ENCODE data around the gene GYG2.

The GYG2 gene

DNA sequence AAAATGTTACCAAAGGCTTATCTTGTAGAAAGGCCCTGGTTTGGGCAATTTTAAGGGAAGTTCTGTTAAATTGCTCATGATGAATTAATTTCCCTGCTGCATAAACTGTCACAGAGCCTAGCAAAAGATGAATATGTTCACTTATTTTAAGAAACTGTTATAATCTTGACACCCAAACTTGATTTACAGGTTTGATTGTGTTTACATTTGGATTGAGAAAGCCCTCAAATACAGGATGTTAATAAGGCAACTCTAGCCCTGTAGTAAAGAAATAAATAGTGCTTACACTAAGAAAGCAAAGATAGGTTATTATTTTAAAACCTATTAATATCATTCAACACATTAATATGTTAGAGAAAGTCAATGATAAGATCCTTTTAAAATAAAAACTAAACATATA, 18.3 kb downstream of the GYG2 start:
- no peak for DNase-seq (ENCODE audit: low spot score)
- TF ChIP-seq, protein P1, sequence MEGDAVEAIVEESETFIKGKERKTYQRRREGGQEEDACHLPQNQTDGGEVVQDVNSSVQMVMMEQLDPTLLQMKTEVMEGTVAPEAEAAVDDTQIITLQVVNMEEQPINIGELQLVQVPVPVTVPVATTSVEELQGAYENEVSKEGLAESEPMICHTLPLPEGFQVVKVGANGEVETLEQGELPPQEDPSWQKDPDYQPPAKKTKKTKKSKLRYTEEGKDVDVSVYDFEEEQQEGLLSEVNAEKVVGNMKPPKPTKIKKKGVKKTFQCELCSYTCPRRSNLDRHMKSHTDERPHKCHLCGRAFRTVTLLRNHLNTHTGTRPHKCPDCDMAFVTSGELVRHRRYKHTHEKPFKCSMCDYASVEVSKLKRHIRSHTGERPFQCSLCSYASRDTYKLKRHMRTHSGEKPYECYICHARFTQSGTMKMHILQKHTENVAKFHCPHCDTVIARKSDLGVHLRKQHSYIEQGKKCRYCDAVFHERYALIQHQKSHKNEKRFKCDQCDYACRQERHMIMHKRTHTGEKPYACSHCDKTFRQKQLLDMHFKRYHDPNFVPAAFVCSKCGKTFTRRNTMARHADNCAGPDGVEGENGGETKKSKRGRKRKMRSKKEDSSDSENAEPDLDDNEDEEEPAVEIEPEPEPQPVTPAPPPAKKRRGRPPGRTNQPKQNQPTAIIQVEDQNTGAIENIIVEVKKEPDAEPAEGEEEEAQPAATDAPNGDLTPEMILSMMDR (IDR thresholded peaks at IDR 0.05; ENCODE audit: extremely low read depth, missing control alignments) = no peak

DNA sequence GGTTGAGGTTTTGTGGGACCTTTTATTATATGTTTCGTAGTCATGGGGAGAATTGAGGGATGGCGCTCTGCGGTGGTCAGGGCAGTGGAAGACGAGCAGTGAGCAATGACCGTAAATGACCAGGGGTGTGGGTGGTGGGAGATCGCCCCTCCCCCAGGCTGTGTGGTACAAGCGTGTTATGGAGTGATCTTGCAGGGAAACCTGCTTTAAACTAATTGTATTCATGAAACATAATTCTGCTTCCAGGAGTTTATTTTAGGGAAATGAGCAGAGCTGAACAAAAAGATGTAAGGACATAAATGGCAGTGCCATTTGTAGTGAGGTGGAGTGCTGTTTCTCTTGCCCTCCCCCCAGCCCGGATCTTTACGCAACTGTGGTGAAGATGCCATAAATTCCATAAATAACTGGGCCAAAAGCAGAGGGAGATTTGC, 20.2 kb downstream of the GYG2 start:
- TF ChIP-seq, protein P1 (IDR thresholded peaks at IDR 0.05; ENCODE audit: extremely low read depth, missing control alignments) = no peak
- no peak for DNase-seq (ENCODE audit: low spot score)

DNA sequence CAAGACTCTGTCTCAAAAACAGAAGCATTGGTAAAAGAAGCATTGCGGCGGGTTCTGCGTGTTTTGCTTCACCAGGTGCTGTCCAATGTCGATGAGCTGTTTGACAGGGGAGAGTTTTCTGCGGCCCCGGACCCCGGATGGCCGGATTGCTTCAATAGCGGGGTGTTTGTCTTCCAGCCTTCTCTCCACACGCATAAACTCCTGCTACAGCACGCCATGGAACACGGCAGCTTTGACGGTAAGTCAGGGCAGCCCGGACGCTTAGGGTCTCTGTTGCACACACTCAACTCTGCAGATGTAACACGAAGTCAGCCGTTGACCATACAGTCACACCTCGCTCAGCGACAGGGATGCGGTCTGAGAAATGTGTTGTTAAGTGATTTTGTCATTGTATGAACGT, 26.2 kb downstream of the GYG2 start:
- TF ChIP-seq, protein P1 (IDR thresholded peaks at IDR 0.05; ENCODE audit: extremely low read depth, missing control alignments) = no peak
- DNase-seq (ENCODE audit: low spot score) = no peak

DNA sequence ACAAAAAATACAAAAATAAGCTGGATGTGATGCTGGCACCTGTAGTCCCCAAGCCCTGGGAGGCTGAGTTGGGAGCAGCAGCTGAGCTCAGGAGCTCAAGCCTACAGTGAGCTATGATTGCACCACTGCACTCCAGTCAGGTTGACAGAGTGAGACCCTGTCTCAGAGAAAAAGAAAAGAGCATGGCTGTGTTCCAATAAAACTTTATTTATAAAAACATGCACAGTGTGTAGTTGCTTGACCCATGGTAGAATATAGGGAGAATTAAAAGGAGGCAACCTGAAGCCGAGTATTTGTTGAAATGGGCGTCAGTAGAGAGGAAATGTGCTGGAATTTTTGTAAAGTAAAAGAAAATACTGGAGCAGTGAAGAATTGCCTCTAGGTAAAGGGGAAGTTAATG, 27.0 kb downstream of the GYG2 start:
- no peak for DNase-seq (ENCODE audit: low spot score)
- TF ChIP-seq, protein P1 (IDR thresholded peaks at IDR 0.05; ENCODE audit: extremely low read depth, missing control alignments) = no peak

DNA sequence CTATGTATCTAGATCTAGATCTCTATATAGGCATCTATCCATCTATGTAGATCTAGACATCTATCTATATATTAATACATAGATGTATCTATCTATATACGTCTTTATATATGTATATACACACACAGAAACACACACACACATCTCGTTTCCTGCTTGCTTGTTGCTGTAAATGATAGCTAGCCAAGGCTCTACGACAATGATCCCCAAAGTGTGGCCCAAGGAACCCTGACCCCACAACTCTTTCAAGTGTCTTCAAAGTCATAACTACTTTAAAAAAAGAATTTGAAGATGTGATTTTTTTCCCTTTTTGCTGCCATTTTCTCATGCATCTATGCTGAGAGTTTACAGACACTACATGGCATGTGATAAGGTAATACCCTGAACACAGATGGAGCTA, 28.8 kb downstream of the GYG2 start:
- TF ChIP-seq, protein P1 (IDR thresholded peaks at IDR 0.05; ENCODE audit: extremely low read depth, missing control alignments) = no peak

DNA sequence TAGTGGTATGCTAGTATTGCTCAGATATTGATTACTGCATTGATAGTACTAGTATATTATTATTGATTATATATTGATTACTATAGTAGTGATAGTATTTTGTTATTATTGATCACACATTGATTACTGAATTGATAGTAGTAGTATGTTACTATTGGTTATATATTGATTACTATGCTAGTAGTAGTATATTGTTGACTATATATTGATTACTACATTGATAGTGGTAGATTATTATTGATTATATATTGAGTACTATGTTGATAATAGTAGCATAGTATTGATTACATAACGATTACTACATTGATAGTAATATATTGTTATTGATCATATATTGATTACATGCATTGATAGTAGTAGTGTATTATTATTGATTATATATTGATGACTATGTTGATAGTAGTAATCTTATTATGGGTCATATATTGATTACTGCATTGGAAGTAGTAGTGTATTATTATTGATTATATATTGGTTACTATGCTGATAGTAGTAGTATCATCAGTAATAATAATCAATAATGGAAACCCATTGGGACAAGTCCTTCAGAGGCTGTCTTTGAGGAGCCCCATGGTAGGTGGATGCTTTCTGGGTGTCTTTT, 30.6 kb downstream of the GYG2 start:
- TF ChIP-seq, protein P1 (IDR thresholded peaks at IDR 0.05; ENCODE audit: extremely low read depth, missing control alignments) = no peak
- DNase-seq (ENCODE audit: low spot score) = no peak

More for the DNA sequence above, 28.8 kb downstream of the GYG2 start:
- DNase-seq (ENCODE audit: low spot score) = no peak

DNA sequence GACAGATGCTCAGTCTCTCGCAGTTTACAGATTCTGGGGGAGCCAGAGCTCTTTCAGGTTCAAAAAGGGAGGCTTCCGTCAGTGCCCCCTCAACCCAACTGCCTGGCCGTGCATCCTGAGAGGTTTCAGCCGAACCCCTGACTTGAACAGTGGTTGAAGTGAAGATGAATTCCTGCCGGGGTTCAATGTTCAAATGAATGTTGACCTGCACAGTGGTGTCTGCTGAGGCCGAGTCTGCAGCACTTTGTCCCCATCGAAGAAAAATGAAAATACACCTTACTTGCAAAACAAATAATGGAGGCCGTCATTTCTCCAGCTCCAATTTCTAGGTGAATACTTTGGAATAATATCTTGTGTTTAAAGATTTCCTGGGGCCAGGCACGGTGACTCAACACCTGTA, 33.7 kb downstream of the GYG2 start:
- TF ChIP-seq, protein P1 (IDR thresholded peaks at IDR 0.05; ENCODE audit: extremely low read depth, missing control alignments) = no peak

More for the DNA sequence above, 33.7 kb downstream of the GYG2 start:
- no peak for DNase-seq (ENCODE audit: low spot score)

Measured in GM20000 (cell line).